Transverse colon (tissue), 4 donors: ENCODE results near the gene FAM72D. TPM values are rescaled to one million over a fixed set of nuclear protein-coding genes. Genes with fewer than 3 reads are reported as not detected.
"Not testable (repeated sequence)": the region's sequence is repeated elsewhere in the genome, so short reads cannot be mapped to it uniquely, and the experiment has no call there.

ENCODE experiments used
- DNase-seq: peaks from one replicate; pipeline ENCODE4 v3.0.0-alpha.2; 2019
- H3K27ac ChIP-seq, 4 donors: fragments of 200-600 bp; sonication (generic); 2 replicates each; pipeline ENCODE4 v1.5.1; 2016 to 2018; ENCODE audit warnings: inconsistent platforms in 4 of 4
- H3K27me3 ChIP-seq: fragments of 200-600 bp; sonication (generic); 2 replicates; pipeline ENCODE4 v1.5.1; 2017; ENCODE audit warnings: inconsistent platforms
- H3K36me3 ChIP-seq, 4 donors: fragments of 200-600 bp; sonication (generic); 2 replicates each; pipeline ENCODE4 v1.5.1; 2017 to 2019; ENCODE audit warnings: inconsistent platforms in 4 of 4
- H3K4me1 ChIP-seq, 4 donors: fragments of 200-600 bp; sonication (generic); 2 replicates each; pipeline ENCODE4 v1.5.1; 2017 to 2020; ENCODE audit warnings: inconsistent platforms in 4 of 4
- H3K4me3 ChIP-seq, 4 donors: fragments of 200-600 bp; sonication (generic); 1 replicate in 1 of 4; 2 replicates in 3 of 4; pipeline versions ENCODE4 v1.5.1 to v1.6.1; 2017 to 2019; ENCODE audit warnings: inconsistent platforms in 4 of 4
- H3K9me3 ChIP-seq, 2 donors: fragments of 200-600 bp; sonication (generic); 2 replicates each; pipeline ENCODE4 v1.5.1; 2017 to 2019; ENCODE audit warnings: inconsistent platforms in 2 of 2
- WGBS, 2 donors: methylation state at CpG; one replicate each; pipeline ENCODE4 v1.1.5; 2018; ENCODE audit warnings: low coverage in 1 of 2; 5-methylcytosine and 5-hydroxymethylcytosine counted together
- in situ Hi-C, 4 donors: fragments of 200-750 bp; cut with MboI; loops; one replicate each; pipeline versions ENCODE4 v1.15.0 to v1.15.1; 2017; ENCODE audit warnings: low sequenced_read_pairs in 3 of 4, low pct_ligation_motif_present in 1 of 4, low pct_unique_long_range_greater_than_20kb in 1 of 4
- intact Hi-C: fragments of 100-400 bp; cut with DNase I; formaldehyde crosslinking; loops from one replicate; pipeline ENCODE4 v1.15.1; 2023; ENCODE audit warnings: low total_unique reads
- total RNA-seq, 4 donors: library from RNA; depleted of rRNA; stranded (reverse); fragments of >200 nt; gene quantifications; one replicate each; pipeline ENCODE4 v1.1.0, GENCODE V29; 2016

Gene FAM72D
- total RNA-seq, 4 donors from 2014 or later: not detected

- H3K27ac ChIP-seq, H3K4me1 ChIP-seq, in situ Hi-C loops, H3K9me3 ChIP-seq, intact Hi-C loops, H3K4me3 ChIP-seq, H3K27me3 ChIP-seq, DNase-seq, H3K36me3 ChIP-seq: not testable (repeated sequence)
- no CpG with 5 or more reads among the region's 4 CpGs for WGBS, 2 donors
Observed at GRCh38 chr1:145155421-145155820, 59.6 kb downstream of the FAM72D start.

GRCh38 chr1:145155873-145156272 is 60.1 kb downstream of the FAM72D start:
- H3K9me3 ChIP-seq, in situ Hi-C loops, H3K36me3 ChIP-seq, H3K4me3 ChIP-seq, H3K27me3 ChIP-seq, intact Hi-C loops, H3K4me1 ChIP-seq, H3K27ac ChIP-seq, DNase-seq: not testable (repeated sequence)
- 51 to 80% methylated on average over 1 to 5 of the region's 5 CpGs for WGBS, 2 donors

- 40 to 43% methylated on average over 14 to 20 of the region's 26 CpGs for WGBS, 2 donors
- H3K36me3 ChIP-seq, in situ Hi-C loops, H3K4me1 ChIP-seq, H3K9me3 ChIP-seq, H3K27ac ChIP-seq, H3K27me3 ChIP-seq, intact Hi-C loops: not testable (repeated sequence)
- peak overlapping the region in 1 of 4 donors; percentile 4 for H3K4me3 ChIP-seq
- DNase-seq: peak; percentile 19
Observed at GRCh38 chr1:145156891-145157610, 61.3 kb downstream of the FAM72D start.

- H3K4me3 ChIP-seq, H3K36me3 ChIP-seq, H3K27me3 ChIP-seq, H3K4me1 ChIP-seq, DNase-seq, in situ Hi-C loops, H3K27ac ChIP-seq, H3K9me3 ChIP-seq, intact Hi-C loops: not testable (repeated sequence)
- no CpG with 5 or more reads among the region's 14 CpGs for WGBS, 2 donors
Observed at GRCh38 chr1:145157715-145158114, 61.9 kb downstream of the FAM72D start.

GRCh38 chr1:145161046-145161752 is 65.4 kb downstream of the FAM72D start:
- H3K4me1 ChIP-seq, H3K27ac ChIP-seq, H3K36me3 ChIP-seq, H3K27me3 ChIP-seq, H3K9me3 ChIP-seq, in situ Hi-C loops, intact Hi-C loops, H3K4me3 ChIP-seq, DNase-seq: not testable (repeated sequence)
- WGBS, 2 donors: 40% methylated on average over 3 of the region's 26 CpGs; no CpG with 5 or more reads in 1 of the 2 donors

Other genes with a start within 250 kb of the FAM72D start
- gene SRGAP2B, start 646 bp upstream of the FAM72D start, total RNA-seq: 10 to 100 TPM in 1 of 4 donors, 1 to 10 TPM in 2, under 1 TPM in 1; 0.75 to 10.6 (median 6.4) TPM
- not detected for gene PPIAL4D, start 146.2 kb downstream of the FAM72D start, total RNA-seq